ENCODE data around the gene MCM9.
A peak's percentile ranks its signal among the peaks of the same experiment; 100 is the strongest.

MCM9 gene

GRCh38 chr6:118770112-118770788 is 164.7 kb downstream of the MCM9 start (continued):
- TF ChIP-seq ZNF785 (tag by site-specific recombination; IDR thresholded peaks at IDR 0.05), result no peak
- no peak for TF ChIP-seq ZNF211 (tag by site-specific recombination; IDR thresholded peaks at IDR 0.05; ENCODE audit: low read depth)
- peak; percentile 15; the same call in 1 of the 2 replicates for TF ChIP-seq ZSCAN4 (tag by site-specific recombination; IDR thresholded peaks at IDR 0.05)
- no peak for TF ChIP-seq HOXD13 (CRISPR knock-in tag; IDR thresholded peaks at IDR 0.05; ENCODE audit: borderline replicate concordance)
- no peak for TF ChIP-seq GFI1B (tag by site-specific recombination; IDR thresholded peaks at IDR 0.05)
- no peak for TF ChIP-seq ZBTB8A (tag by site-specific recombination; IDR thresholded peaks at IDR 0.05)
- peak; percentile 40; the same call in 1 of the 2 replicates for TF ChIP-seq MYNN (tag by site-specific recombination; IDR thresholded peaks at IDR 0.05; ENCODE audit: borderline replicate concordance)
- no peak for TF ChIP-seq ZIC2 (tag by site-specific recombination; IDR thresholded peaks at IDR 0.05)
- TF ChIP-seq YY1 (tag by site-specific recombination; IDR thresholded peaks at IDR 0.05), result no peak
- no peak; the same call in 1 of the 2 replicates for TF ChIP-seq SP2 (tag by site-specific recombination; IDR thresholded peaks at IDR 0.05)
- TF ChIP-seq ZNF488 (tag by site-specific recombination; IDR thresholded peaks at IDR 0.05), result no peak
- no peak for TF ChIP-seq TRIM28 (IDR thresholded peaks at IDR 0.05; ENCODE audit: borderline replicate concordance, low read length)
- TF ChIP-seq ZNF776 (tag by site-specific recombination; IDR thresholded peaks at IDR 0.05; ENCODE audit: borderline replicate concordance), result no peak
- TF ChIP-seq ZNF560 (tag by site-specific recombination; IDR thresholded peaks at IDR 0.05; ENCODE audit: borderline replicate concordance), result no peak
- TF ChIP-seq ZBTB17 (tag by site-specific recombination; IDR thresholded peaks at IDR 0.05), result no peak
- TF ChIP-seq KLF10 (tag by site-specific recombination; IDR thresholded peaks at IDR 0.05), result 0 out of 2 replicates have a peak, but pooled peaks have one; percentile 38
- peak; percentile 28; the same call in 1 of the 2 replicates for TF ChIP-seq ZSCAN30 (tag by site-specific recombination; IDR thresholded peaks at IDR 0.05)
- no peak for TF ChIP-seq ZNF677 (tag by site-specific recombination; IDR thresholded peaks at IDR 0.05)
- TF ChIP-seq GLIS1 (tag by site-specific recombination; IDR thresholded peaks at IDR 0.05), result peak; percentile 9; the same call in 1 of the 2 replicates
- peak; percentile 52; the same call in 1 of the 2 replicates for TF ChIP-seq PRDM6 (tag by site-specific recombination; IDR thresholded peaks at IDR 0.05)
- TF ChIP-seq ZNF544 (tag by site-specific recombination; IDR thresholded peaks at IDR 0.05), result no peak
- TF ChIP-seq ZNF184 (tag by site-specific recombination; IDR thresholded peaks at IDR 0.05), result 0 out of 2 replicates have a peak, but pooled peaks have one; percentile 31
- no peak for TF ChIP-seq ELK4 (IDR thresholded peaks at IDR 0.05; ENCODE audit: borderline replicate concordance, low read depth, low read length)
- TF ChIP-seq ZNF518A (tag by site-specific recombination; conservative IDR thresholded peaks at IDR 0.05; ENCODE audit: low read depth), result peak; percentile 43; the same call in 1 of the 2 replicates
- TF ChIP-seq ZNF433 (tag by site-specific recombination; IDR thresholded peaks at IDR 0.05; ENCODE audit: low read depth), result no peak
- peak; percentile 80 for TF ChIP-seq ZNF692 (tag by site-specific recombination; IDR thresholded peaks at IDR 0.05)
- no peak for TF ChIP-seq ZNF561 (tag by site-specific recombination; IDR thresholded peaks at IDR 0.05; ENCODE audit: borderline replicate concordance)
- no peak for TF ChIP-seq ZNF341 (tag by site-specific recombination; IDR thresholded peaks at IDR 0.05; ENCODE audit: low read depth)
- TF ChIP-seq ZNF426 (tag by site-specific recombination; IDR thresholded peaks at IDR 0.05), result no peak
